ENCODE results near the gene MDP1. TPM values are rescaled to one million over a fixed set of nuclear protein-coding genes. Genes with fewer than 3 reads are reported as not detected.

The MDP1 gene
- total RNA-seq, 1 experiment from 2014 or later: 18.8 TPM

DNA sequence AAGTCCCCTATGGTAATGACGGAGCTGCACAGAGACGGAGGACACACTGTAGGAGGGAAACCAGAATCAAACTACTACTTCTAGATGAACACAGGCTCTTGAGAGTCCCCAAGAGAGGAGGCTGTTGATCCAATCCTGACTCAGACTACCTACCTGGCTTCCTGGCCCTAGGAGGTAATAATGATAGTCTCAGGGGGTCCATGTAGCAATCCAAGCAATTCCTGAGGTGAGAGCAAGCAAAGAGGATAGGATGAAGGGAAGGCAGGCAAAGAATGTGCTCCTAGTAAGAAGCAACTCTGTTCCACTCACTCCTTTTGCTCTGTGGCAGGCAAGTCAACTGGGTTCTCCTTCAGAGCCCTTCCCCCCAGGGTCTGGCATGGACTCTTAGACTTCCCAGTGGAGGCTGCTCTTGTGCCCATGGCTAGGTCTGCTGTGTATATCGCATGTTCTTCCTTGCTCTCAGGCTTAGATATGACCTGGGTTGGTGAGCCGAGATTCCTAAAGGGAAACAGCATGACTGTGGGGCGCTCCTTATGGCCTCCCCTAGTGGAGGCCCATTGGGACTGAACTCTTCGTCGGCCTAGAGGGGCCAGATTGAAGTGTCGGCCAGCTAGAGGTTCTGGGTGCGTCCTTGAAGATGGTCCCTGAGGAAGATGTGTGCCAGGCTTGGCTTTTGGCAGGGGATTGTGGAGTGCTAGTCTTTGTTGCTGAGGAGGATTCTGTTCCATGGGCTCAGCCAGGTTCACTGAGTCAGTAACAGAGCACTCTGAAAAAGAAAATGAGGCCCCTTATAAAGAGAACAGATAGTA is 24.4 kb upstream of the MDP1 start:
- Histone ChIP-seq H2BK120ac (ENCODE audit: low read depth, low read length, poor library complexity, severe bottlenecking) (no peak overlapping the region), H3K27ac (ENCODE audit: insufficient read length, low read depth, low read length) (no peak overlapping the region), H3K4me1 (ENCODE audit: insufficient read depth, low read length) (no peaks in the 10 kb centered on the region), H3T11ph (ENCODE audit: low read length) (no peak overlapping the region), H4K5ac (ENCODE audit: insufficient read length, low read depth, low read length) (no peak overlapping the region), H3K9me3 (ENCODE audit: control insufficient read depth, low read depth, low read length) (no peaks in the 10 kb centered on the region), H2BK12ac (ENCODE audit: insufficient read length, low read depth, low read length) (no peak overlapping the region), H3K4ac (ENCODE audit: low read depth, low read length) (no peak overlapping the region), H2BK15ac (ENCODE audit: low read depth, low read length) (no peak overlapping the region), H3K27me3 (ENCODE audit: insufficient read depth, low read length) (no peaks in the 10 kb centered on the region), H3K56ac (ENCODE audit: insufficient read length, low read depth, low read length) (no peak overlapping the region), H3K79me1 (ENCODE audit: insufficient read depth, low read depth, low read length, poor library complexity, severe bottlenecking) (no peaks in the 10 kb centered on the region), H3K79me2 (ENCODE audit: insufficient read depth, low read length) (no peaks in the 10 kb centered on the region), H3K9ac (ENCODE audit: extremely low read depth, insufficient read length, low read length) (no peak overlapping the region), H4K20me1 (ENCODE audit: control insufficient read depth, insufficient read depth, insufficient read length) (peaks cover 2% of the 10 kb centered on the region), H3K23ac (ENCODE audit: insufficient read length, low read depth, low read length) (no peak overlapping the region), H3K14ac (ENCODE audit: insufficient read depth, low read length) (no peak overlapping the region), H4K91ac (ENCODE audit: insufficient read length, low read depth, low read length) (no peak overlapping the region), H3K18ac (ENCODE audit: insufficient read length, low read depth, low read length) (no peak overlapping the region), H4K8ac (replicated peaks; ENCODE audit: insufficient read length, low read depth, low read length) (no peak overlapping the region), H2AK5ac (ENCODE audit: insufficient read length, low read length) (no peak overlapping the region), H2AFZ (ENCODE audit: low read length) (no peak overlapping the region), H2BK5ac (ENCODE audit: insufficient read length, low read length) (no peak overlapping the region), H3K4me2 (ENCODE audit: insufficient read depth, insufficient read length, low read length) (no peak overlapping the region), H3K23me2 (ENCODE audit: insufficient read length, low read depth, low read length, poor library complexity, severe bottlenecking) (peaks cover 6% of the 10 kb centered on the region), H2BK20ac (ENCODE audit: low read depth, low read length, poor library complexity, severe bottlenecking) (no peak overlapping the region)
- Mint-ChIP-seq H3K27me3 (ENCODE audit: low read depth) (peaks cover 6% of the 10 kb centered on the region; the same call in 1 of the 2 replicates), H3K4me1 (peaks cover 11 to 12% of the 10 kb centered on the region in 2 experiments), H3K36me3 (ENCODE audit: insufficient read depth in 1 of 3, low read depth in 3 of 3) (peaks cover 35 to 58% (median 54%) of the 10 kb centered on the region in 3 experiments; a peak in 6 of 7 replicates), H3K27ac (no peak overlapping the region), H3K4me3 (peak overlapping the region; percentile 71 to 92), H3K9me3 (no peaks in the 10 kb centered on the region)
- no peak for DNase-seq
- TF ChIP-seq, protein P1, sequence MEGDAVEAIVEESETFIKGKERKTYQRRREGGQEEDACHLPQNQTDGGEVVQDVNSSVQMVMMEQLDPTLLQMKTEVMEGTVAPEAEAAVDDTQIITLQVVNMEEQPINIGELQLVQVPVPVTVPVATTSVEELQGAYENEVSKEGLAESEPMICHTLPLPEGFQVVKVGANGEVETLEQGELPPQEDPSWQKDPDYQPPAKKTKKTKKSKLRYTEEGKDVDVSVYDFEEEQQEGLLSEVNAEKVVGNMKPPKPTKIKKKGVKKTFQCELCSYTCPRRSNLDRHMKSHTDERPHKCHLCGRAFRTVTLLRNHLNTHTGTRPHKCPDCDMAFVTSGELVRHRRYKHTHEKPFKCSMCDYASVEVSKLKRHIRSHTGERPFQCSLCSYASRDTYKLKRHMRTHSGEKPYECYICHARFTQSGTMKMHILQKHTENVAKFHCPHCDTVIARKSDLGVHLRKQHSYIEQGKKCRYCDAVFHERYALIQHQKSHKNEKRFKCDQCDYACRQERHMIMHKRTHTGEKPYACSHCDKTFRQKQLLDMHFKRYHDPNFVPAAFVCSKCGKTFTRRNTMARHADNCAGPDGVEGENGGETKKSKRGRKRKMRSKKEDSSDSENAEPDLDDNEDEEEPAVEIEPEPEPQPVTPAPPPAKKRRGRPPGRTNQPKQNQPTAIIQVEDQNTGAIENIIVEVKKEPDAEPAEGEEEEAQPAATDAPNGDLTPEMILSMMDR (conservative IDR thresholded peaks at IDR 0.05): no peak
- WGBS (ENCODE audit: extremely low coverage, insufficient read length, low lambda C conversion rate): no CpG with 5 or more reads among the region's 9 CpGs
